T-helper 1 cell treated with Interleukin-12 subunit alpha and Interleukin-12 subunit beta and Interleukin-4 antibody, amounts not matched to agents 30 μg/mL and 1 μg/mL, for 36 hours (primary cell): Measurements from ENCODE around the gene LIN7B.
"Not testable (repeated sequence)": the region's sequence is repeated elsewhere in the genome, so short reads cannot be mapped to it uniquely, and the experiment has no call there.

Experiments used
- H3K27ac Mint-ChIP-seq: one replicate; pipeline ENCODE4 v1.8.0; 2021; ENCODE audit warnings: mild to moderate bottlenecking, mixed read lengths
- H3K27me3 Mint-ChIP-seq: one replicate; pipeline ENCODE4 v1.8.0; 2021; ENCODE audit warnings: low read depth, mixed read lengths
- H3K36me3 Mint-ChIP-seq: one replicate; pipeline ENCODE4 v1.8.0; 2021; ENCODE audit warnings: low read depth, mixed read lengths
- H3K4me1 Mint-ChIP-seq: one replicate; pipeline ENCODE4 v1.8.0; 2021; ENCODE audit warnings: low read depth, mixed read lengths
- H3K4me3 Mint-ChIP-seq: one replicate; pipeline ENCODE4 v1.8.0; 2021; ENCODE audit warnings: mild to moderate bottlenecking, moderate library complexity, mixed read lengths
- H3K9me3 Mint-ChIP-seq: one replicate; pipeline ENCODE4 v1.8.0; 2021; ENCODE audit warnings: mixed read lengths

LIN7B gene, protein sequence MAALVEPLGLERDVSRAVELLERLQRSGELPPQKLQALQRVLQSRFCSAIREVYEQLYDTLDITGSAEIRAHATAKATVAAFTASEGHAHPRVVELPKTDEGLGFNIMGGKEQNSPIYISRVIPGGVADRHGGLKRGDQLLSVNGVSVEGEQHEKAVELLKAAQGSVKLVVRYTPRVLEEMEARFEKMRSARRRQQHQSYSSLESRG

DNA sequence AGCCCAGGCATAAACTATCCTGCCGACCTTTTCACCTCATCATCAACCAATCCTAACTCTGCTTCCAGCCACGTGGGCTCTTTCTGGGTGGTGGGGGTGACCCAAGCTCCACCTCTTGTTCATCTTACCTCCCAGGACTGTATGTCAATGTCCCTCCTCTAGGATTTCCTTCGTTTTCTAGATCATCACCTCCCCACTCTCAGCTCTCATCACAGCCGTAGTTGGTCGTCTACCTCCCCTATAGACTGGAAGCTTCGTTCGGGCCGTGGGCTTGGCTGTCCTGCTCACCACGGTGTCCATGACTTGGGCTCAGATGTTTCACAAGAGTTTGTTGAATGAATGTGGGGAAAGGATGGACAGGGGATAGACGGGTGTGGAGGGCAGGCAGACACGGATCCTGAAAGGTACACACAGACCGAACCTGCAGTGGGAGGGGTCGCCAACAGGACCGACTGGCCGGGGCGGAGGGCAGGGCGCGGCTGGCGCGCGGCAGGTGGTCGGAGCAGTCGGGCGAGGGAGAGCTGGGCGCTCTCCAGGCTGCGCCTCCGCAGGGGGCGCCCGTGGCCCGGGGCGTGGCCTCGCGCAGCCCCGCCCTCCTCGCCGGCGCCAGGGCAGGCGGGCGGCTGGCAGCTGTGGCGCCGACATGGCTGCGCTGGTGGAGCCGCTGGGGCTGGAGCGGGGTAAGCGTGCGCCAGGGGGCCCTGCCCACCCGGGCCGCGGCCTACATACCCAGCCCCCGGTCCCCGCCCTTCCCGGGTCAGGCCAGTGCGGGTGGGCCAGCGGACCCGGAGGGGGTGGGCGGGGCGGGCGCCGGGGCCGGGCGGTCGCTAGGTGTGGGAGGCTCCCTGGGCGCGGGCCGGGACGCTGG is at the start of gene LIN7B:
Gene LIN7B (plus strand): TSS at position 609 of the 868 bp plus-strand sequence. CDS start 35 bp downstream, at position 644.
- H3K9me3 Mint-ChIP-seq: no peaks in the 10 kb centered on the region
- H3K27ac Mint-ChIP-seq: peak within 1 kb of the TSS; percentile 36
- peaks cover 4% of the 10 kb centered on the region for H3K36me3 Mint-ChIP-seq
- H3K4me1 Mint-ChIP-seq: peaks cover 20% of the 10 kb centered on the region
- peak within 1 kb of the TSS; percentile 83 for H3K4me3 Mint-ChIP-seq
- no peaks in the 10 kb centered on the region for H3K27me3 Mint-ChIP-seq

DNA sequence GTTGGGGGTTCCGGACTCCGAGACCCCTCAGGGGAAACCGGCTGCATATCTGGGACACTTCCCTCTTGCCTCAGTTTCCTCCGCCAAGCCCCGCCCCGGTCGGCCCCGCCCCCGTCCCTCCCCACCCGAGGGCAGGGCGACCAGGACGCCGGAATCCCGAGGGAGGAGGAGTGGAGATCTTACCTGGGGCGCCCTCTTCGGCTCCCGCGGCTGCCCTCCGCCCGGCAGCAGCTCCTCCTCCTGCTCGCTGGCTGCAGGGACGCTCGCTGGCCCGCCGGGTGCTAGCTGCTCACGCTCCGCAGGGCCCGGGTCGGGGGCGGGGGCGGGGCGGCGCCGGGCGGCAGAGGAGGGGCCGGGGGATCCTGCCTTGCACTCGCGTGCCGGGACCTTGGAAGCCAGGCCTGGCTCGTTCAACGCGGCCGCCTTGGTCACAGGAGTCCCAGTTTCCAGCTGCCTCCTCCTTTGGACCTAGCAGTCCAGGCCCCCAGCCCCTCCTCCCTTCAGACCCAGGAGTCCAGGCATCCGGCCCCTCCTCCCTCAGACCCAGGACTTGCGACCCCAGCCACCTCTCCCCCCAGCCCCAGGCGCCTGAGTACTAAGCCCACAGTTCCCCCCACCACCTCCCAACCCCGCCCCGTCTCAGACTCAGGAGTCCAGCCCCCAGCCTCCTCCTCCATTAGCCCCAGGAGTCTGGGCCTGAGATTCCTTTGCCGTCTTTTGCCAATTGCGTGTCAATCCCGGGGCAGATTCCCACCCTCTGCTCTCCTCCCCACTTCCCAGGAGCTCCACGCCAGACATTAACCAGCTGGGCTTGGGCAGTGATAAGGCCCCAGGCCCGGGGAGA is 49.2 kb upstream of the LIN7B start, which contains the start of gene NTF4:
Gene NTF4 (minus strand): TSS at position 51 of the 844 bp plus-strand sequence. CDS start 2,821 bp downstream, outside the sequence.
- Mint-ChIP-seq H3K27ac (no peak within 1 kb of the TSS), H3K9me3 (no peaks in the 10 kb centered on the region), H3K4me3 (no peak within 1 kb of the TSS), H3K4me1 (no peaks in the 10 kb centered on the region), H3K36me3 (no peaks in the 10 kb centered on the region), H3K27me3 (peaks cover 69% of the 10 kb centered on the region)

DNA sequence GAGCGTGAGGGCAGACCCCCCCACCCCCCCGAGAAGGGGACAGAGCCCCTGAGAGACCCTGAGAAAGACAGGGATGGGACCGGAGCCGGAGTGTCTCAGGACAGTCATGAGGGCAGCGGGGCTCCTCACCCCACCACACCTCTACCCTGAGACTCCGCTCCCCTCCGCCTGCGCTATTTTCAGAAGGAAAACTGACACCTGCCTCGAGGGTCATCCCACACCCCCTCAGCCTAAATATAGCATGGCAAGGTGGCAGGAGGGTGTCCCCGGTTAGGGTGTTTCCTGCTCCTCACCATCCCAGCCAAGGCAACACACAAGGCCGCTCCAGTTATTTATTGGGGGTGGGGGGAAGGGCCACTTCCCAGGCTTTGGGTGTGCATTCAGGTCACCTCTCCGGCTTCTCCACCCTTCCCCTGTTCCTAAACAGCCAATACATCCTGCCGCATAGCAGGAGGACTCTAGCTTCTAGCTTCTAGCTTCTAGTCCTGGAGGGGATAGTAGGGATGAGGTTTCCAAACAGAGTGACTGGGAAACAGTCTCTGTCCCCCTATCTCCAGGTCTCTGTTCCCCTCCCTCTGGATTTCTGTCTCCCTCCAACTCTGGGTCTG is 48.2 kb upstream of the LIN7B start:
- H3K9me3 Mint-ChIP-seq: no peaks in the 10 kb centered on the region
- H3K27me3 Mint-ChIP-seq: peaks cover 73% of the 10 kb centered on the region
- no peak overlapping the region for H3K27ac Mint-ChIP-seq
- H3K4me1 Mint-ChIP-seq: no peaks in the 10 kb centered on the region
- H3K36me3 Mint-ChIP-seq: no peaks in the 10 kb centered on the region
- H3K4me3 Mint-ChIP-seq: no peak overlapping the region

DNA sequence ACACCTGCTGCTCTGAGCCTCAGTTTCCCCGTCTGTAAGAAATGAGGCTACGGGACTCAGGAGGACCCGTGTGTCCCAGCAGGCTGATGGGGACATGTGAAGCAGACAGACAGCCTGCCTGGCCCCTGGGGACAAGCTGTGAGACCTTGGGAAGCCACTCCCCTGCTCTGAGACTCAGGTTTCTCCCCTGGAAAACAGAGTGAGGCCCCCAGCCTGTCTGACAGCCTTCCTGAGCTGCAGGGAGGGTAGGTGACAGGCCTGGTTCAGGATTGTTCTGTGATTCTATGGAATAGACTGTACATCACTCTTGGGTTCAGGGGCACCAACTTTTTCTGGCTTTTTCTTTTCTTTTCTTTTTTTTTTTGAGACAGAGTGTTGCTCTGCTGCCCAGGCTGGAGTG is 46.6 kb upstream of the LIN7B start:
- H3K4me1 Mint-ChIP-seq: no peaks in the 10 kb centered on the region
- H3K4me3 Mint-ChIP-seq: no peak overlapping the region
- H3K36me3 Mint-ChIP-seq: no peaks in the 10 kb centered on the region
- H3K27me3 Mint-ChIP-seq: peaks cover 77% of the 10 kb centered on the region
- no peaks in the 10 kb centered on the region for H3K9me3 Mint-ChIP-seq
- H3K27ac Mint-ChIP-seq: no peak overlapping the region

DNA sequence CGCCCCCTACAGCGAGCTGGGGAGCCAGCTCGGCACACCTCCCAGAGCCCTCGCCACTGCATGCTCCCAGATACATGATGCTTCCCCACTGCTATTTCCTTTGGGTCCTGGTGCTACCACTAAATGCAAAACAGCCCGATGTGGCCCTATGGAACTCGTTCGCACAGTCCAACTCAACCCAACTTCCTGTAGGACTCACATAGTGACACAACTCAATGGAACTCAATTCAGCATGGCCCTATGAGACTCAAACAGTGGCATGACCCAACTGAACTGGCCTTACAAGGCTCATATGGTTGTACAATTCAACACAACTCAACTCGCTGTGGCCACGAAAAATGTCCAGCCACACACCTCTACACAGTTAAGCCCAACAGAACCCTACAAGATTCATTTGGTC is 45.1 kb upstream of the LIN7B start:
- Mint-ChIP-seq H3K27me3 (peaks cover 81% of the 10 kb centered on the region), H3K27ac (no peak overlapping the region), H3K4me3 (no peak overlapping the region), H3K36me3 (peaks cover 1% of the 10 kb centered on the region), H3K9me3 (no peaks in the 10 kb centered on the region), H3K4me1 (peaks cover 2% of the 10 kb centered on the region)

DNA sequence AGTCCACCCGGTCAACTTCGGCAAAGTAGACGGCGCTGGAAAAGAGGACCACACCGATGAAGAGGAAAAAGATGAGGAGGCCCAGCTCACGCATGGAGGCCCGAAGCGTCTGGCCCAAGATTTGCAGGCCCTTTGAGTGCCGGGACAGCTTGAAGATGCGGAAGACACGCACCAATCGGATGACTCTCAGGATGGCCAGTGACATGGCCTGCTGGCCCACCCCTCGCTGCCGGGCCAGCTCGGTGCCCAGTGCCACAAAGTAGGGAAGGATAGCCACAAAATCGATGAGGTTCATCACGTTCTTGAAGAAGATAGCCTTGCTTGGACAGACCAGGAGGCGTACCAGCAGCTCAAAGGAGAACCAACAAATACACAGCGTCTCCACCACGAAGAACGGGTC is 43.8 kb upstream of the LIN7B start:
- Mint-ChIP-seq H3K9me3 (no peaks in the 10 kb centered on the region), H3K27ac (no peak overlapping the region), H3K4me3 (no peak overlapping the region), H3K27me3 (peaks cover 77% of the 10 kb centered on the region), H3K36me3 (peaks cover 1% of the 10 kb centered on the region), H3K4me1 (peaks cover 2% of the 10 kb centered on the region)

DNA sequence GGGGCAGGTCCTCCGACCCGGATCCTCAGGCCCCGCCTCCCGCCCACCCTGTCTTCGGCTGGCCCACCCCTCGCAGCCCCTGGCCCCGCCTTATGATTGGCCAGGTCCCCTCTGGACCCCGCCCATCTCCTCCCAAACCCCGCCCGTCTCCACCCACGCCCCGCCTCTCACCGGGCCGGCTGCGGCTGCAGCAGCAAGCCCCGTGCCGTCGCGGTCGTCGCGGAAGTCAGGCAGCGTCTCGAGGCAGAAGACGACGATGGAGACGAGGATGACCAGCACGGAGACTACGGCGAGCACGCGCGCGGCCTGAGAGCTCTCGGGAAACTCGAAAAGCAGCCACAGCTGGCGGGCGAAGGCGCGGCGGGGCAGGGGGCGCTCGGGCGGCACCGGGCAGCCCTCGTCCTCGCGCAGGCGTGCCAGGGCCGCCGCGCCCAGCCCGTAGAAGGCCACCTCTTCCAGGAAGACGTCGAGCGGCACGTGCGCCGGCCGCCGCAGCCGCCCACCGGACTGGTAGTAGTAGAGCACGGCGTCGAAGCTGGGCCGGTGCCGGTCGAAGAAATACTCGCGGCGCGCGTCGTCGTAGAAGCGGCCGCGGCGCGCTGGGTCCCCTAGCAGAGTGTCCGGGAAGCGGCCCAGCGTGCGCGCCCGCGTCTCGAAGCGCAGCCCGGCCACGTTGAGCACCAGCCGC is 42.2 kb upstream of the LIN7B start:
- H3K27me3 Mint-ChIP-seq: peaks cover 62% of the 10 kb centered on the region
- H3K9me3 Mint-ChIP-seq: no peaks in the 10 kb centered on the region
- H3K27ac Mint-ChIP-seq: no peak overlapping the region
- H3K36me3 Mint-ChIP-seq: peaks cover 1% of the 10 kb centered on the region
- H3K4me3 Mint-ChIP-seq: no peak overlapping the region
- H3K4me1 Mint-ChIP-seq: peaks cover 2% of the 10 kb centered on the region

DNA sequence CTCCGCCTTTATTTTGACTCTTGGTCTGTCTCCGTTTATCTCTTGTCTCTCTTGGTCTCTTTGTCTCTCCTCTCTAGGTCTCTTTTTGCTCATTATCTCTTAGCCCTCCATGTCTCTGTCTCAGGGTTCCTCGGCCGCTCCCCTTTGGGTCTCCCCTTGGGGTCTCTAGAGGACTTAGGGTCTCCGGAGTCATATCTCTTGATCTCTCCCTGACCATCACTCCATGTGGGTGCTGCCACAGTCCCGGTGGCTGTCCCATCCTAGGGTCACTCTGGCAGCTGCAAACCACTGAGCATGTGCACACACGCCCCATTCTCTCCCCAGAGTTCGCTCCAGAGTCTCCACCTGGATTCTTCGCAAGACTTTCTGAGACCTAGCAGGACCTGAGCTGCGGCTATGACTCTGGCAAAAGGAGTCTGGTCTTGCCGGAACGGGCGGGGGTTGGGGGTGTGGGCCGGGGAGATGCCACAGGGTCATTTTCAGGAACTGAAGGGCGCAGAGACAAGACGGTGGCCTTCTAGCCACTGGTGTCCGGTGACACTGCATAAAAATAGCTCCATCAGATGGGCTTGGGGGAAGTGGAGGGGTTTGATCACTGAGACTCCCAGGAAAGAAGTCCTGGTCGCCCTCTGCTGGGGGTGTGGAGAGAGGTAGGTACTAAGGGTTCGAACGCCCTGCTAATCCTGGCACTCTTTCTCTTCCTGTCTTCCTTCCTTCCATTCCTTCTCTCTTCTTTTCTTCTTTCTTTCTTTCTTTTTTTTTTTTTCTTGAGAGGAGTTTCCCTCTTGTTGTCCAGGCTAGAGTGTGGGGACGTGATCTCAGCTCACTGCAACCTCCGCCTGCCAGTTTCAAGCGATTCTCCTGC is 40.4 kb upstream of the LIN7B start:
- Mint-ChIP-seq H3K27ac (no peak overlapping the region), H3K4me3 (peak overlapping the region; percentile 71), H3K27me3 (peaks cover 48% of the 10 kb centered on the region), H3K9me3 (no peaks in the 10 kb centered on the region), H3K4me1 (peaks cover 2% of the 10 kb centered on the region), H3K36me3 (peaks cover 1% of the 10 kb centered on the region)

DNA sequence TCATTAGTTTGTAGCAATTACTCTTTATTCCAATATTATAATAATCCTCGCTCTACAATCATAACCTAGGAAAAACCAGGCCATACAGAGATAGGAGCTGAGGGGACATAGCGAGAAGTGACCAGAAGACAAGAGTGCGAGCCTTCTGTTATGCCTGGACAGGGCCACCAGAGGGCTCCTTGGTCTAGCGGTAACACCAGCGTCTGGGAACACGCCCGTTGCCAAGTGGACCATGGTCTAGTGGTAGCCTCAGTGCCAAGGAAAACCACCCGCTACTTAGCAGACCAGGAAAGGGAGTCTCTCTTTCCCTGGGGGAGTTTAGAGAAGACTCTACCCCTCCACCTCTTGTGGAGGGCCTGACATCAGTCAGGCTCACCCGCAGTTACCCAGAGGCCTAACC is 39.3 kb upstream of the LIN7B start:
- H3K4me3 Mint-ChIP-seq, H3K4me1 Mint-ChIP-seq, H3K36me3 Mint-ChIP-seq, H3K27ac Mint-ChIP-seq, H3K9me3 Mint-ChIP-seq: not testable (repeated sequence)
- H3K27me3 Mint-ChIP-seq: peaks cover 37% of the 10 kb centered on the region

DNA sequence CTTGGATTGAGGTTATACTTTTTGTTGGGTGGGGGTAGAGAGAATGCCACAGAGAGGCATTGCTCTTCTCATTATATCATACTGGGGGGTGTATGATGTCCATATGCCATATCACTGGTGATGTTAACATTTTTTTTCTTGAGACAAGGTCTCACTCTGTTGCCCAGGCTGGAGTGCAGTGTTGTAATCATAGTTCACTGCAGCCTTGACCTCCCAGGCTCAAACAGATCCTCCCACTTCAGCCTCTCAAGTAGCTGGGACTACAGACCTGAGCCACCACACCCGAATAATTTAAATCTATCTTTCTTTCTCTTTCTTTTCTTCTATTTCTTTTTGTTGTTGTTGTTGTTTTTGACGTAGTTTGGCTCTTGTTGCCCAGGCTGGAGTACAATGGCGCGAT is 33.8 kb upstream of the LIN7B start:
- Mint-ChIP-seq H3K36me3 (no peaks in the 10 kb centered on the region), H3K27me3 (peaks cover 5% of the 10 kb centered on the region), H3K27ac (no peak overlapping the region), H3K4me3 (no peak overlapping the region), H3K9me3 (no peaks in the 10 kb centered on the region), H3K4me1 (peaks cover 8% of the 10 kb centered on the region)

DNA sequence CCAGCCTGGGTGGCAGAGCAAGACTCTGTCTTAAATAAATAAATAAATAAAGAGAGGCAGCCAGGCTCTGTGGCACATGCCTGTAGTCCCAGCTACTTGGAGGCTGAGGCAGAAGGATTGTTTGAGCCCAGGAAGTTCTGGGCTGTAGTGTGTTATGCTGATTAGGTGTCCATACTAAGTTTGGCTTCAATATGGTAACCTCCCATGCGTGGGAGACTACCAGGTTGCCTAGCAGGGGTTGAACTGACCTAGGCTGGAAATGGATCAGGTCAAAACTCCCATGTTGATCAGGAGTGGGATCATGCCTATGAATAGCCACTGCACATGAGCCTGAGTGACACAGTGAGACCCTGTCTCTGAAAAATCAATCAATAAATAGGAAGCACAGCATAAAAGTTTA is 32.9 kb upstream of the LIN7B start:
- Mint-ChIP-seq H3K4me3 (no peak overlapping the region), H3K4me1 (peaks cover 9% of the 10 kb centered on the region), H3K27ac (no peak overlapping the region), H3K9me3 (no peaks in the 10 kb centered on the region), H3K27me3 (peaks cover 5% of the 10 kb centered on the region), H3K36me3 (peaks cover 4% of the 10 kb centered on the region)

DNA sequence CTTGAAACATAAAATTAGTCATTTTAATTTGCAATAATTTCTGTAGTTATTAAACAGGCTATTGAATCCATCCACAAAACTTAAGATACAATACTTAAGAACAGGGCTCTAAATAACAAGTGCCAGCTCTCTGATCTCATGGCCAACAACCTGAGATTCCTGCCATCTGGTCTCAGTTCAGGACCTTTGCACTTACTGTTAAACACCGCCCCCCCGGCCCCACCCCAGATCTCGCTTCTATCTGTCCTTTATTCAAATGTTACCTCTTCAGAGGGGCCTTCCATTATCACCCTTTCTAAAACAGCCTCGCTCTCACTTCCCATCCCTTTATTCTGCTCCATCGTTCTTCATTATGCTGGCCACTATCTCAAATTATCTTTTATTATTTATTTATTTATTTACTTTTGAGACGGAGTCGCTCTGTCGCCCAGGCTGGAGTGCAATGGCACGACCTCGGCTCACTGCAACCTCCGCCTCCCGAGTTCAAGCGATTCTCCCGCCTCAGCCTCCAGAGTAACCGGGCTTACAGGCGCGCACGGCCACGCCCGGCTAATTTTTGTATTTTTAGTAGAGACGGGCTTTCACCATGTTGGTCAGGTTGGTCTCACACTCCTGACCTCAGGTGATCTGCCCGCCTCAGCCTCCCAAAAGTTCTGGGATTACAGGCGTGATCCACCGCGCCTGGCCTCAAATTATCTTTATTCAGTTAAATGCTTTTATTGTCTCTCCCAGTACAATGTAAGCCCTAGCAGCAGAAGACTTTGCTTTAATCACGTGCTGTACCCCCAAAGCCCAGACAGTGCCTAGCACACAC is 29.8 kb upstream of the LIN7B start:
- Mint-ChIP-seq H3K4me3 (peak overlapping the region; percentile 98), H3K36me3 (peaks cover 14% of the 10 kb centered on the region), H3K4me1 (peaks cover 23% of the 10 kb centered on the region), H3K9me3 (no peaks in the 10 kb centered on the region), H3K27me3 (peaks cover 5% of the 10 kb centered on the region), H3K27ac (peak overlapping the region; percentile 87)
